ENCODE data around the gene YIPF1.

GRCh38 chr1:53810497-53810896 lies 79.1 kb downstream of the YIPF1 start:
- TF ChIP-seq RAD21 (IDR thresholded peaks at IDR 0.05; ENCODE audit: low read depth) (no peak), MAX (IDR thresholded peaks at IDR 0.05) (no peak), EP300 (IDR thresholded peaks at IDR 0.05; ENCODE audit: borderline replicate concordance) (no peak), TEAD4 (IDR thresholded peaks at IDR 0.05) (no peak), CREB1 (IDR thresholded peaks at IDR 0.05; ENCODE audit: low read depth) (no peak), REST (IDR thresholded peaks at IDR 0.05; ENCODE audit: low read depth) (no peak), FOXM1 (IDR thresholded peaks at IDR 0.05; ENCODE audit: borderline replicate concordance, low read depth) (no peak)
